ENCODE results near the gene PCK2.

PCK2 gene

DNA sequence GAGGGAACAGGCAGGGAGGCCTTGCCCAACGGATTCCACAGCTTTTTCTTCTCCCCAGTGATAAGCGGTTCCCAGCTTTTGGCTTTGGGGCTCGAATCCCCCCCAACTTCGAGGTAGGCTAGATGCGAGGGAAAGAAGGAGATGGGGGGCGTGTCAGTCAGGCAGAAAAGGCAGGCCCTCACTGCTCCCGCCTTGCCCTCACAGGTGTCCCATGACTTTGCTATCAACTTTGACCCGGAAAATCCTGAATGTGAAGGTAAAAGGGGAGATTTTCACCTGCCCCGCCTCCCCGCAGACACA, 17.9 kb upstream of the PCK2 start:
- Histone ChIP-seq H3K4me3 (ENCODE audit: low read length) (no peak overlapping the region), H3K36me3 (replicated peaks; ENCODE audit: insufficient read depth, low read length) (no peaks in the 10 kb centered on the region), H3K27me3 (replicated peaks; ENCODE audit: insufficient read depth, low read length) (no peaks in the 10 kb centered on the region), H2AFZ (ENCODE audit: low read length) (no peak overlapping the region), H3K79me2 (ENCODE audit: low read length) (no peaks in the 10 kb centered on the region), H3K27ac (ENCODE audit: low read length) (no peak overlapping the region), H3K4me1 (ENCODE audit: low read length) (peaks cover 12% of the 10 kb centered on the region), H3F3A (ENCODE audit: insufficient read depth, low read length) (no peaks in the 10 kb centered on the region), H3K9me2 (replicated peaks; ENCODE audit: insufficient read depth, low read length) (no peaks in the 10 kb centered on the region), H3K9ac (ENCODE audit: low read length) (no peak overlapping the region), H4K20me1 (ENCODE audit: insufficient read depth, low read length) (no peaks in the 10 kb centered on the region), H3K4me2 (ENCODE audit: low read depth, low read length) (no peak overlapping the region), H3K9me3 (replicated peaks; ENCODE audit: insufficient read depth, low read length) (no peaks in the 10 kb centered on the region)
- DNase-seq = no peak
- TF ChIP-seq EZH2phosphoT487 (IDR thresholded peaks at IDR 0.05; ENCODE audit: low read length) = no peak
- TF ChIP-seq EZH2 (optimal IDR thresholded peaks at IDR 0.05; ENCODE audit: low read depth, low read length) = no peak
- no peak for TF ChIP-seq CTCF (IDR thresholded peaks at IDR 0.05; ENCODE audit: low read length)

DNA sequence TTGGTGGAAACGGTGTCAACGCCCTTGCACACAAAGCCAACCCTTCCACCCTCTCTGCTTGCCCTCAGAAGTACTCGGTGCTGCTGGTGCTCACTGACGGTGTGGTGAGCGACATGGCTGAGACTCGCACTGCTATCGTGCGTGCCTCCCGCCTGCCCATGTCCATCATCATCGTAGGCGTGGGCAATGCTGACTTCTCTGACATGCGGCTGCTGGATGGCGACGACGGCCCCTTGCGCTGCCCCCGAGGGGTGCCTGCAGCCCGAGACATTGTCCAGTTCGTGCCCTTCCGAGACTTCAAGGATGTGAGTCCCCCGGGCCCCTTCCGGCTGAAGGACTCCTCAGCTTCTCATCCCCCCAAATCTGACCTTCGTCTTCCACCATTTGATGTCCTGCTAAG, 17.0 kb upstream of the PCK2 start:
- H3K27me3 ChIP-seq (replicated peaks; ENCODE audit: insufficient read depth, low read length) = no peaks in the 10 kb centered on the region
- no peak for DNase-seq
- H3K27ac ChIP-seq (ENCODE audit: low read length) = no peak overlapping the region
- no peaks in the 10 kb centered on the region for H4K20me1 ChIP-seq (ENCODE audit: insufficient read depth, low read length)
- H3K9ac ChIP-seq (ENCODE audit: low read length) = no peak overlapping the region
- H3K9me2 ChIP-seq (replicated peaks; ENCODE audit: insufficient read depth, low read length) = no peaks in the 10 kb centered on the region
- no peaks in the 10 kb centered on the region for H3K36me3 ChIP-seq (replicated peaks; ENCODE audit: insufficient read depth, low read length)
- H3K4me1 ChIP-seq (ENCODE audit: low read length) = peaks cover 12% of the 10 kb centered on the region
- no peak overlapping the region for H2AFZ ChIP-seq (ENCODE audit: low read length)
- no peaks in the 10 kb centered on the region for H3K79me2 ChIP-seq (ENCODE audit: low read length)
- TF ChIP-seq EZH2 (optimal IDR thresholded peaks at IDR 0.05; ENCODE audit: low read depth, low read length) (no peak), CTCF (IDR thresholded peaks at IDR 0.05; ENCODE audit: low read length) (no peak), EZH2phosphoT487 (IDR thresholded peaks at IDR 0.05; ENCODE audit: low read length) (no peak)
- H3K4me3 ChIP-seq (ENCODE audit: low read length) = no peak overlapping the region
- H3F3A ChIP-seq (ENCODE audit: insufficient read depth, low read length) = no peaks in the 10 kb centered on the region
- H3K9me3 ChIP-seq (replicated peaks; ENCODE audit: insufficient read depth, low read length) = no peaks in the 10 kb centered on the region
- no peak overlapping the region for H3K4me2 ChIP-seq (ENCODE audit: low read depth, low read length)

DNA sequence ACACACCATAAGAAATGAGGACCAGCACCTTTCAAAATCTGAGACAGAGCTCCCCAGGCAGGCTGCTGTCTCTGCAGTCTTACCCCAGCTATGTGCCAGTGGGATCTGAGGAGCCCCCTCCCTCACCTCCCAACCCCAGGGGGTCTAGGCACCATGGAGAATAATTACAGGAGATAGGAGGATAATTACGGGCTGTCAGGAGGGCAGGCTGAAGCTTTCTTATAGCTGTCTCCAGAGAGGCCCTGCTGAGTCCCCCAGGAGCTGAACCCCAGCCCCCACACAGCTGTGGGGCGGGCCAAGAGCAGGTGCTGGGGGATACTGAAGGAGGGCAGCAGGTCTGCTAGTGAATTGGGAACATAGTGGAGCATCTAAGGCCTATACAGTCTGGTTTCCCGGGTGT, 16.0 kb upstream of the PCK2 start:
- H2AFZ ChIP-seq (ENCODE audit: low read length) = no peak overlapping the region
- H3F3A ChIP-seq (ENCODE audit: insufficient read depth, low read length) = no peaks in the 10 kb centered on the region
- H3K4me1 ChIP-seq (ENCODE audit: low read length) = peaks cover 12% of the 10 kb centered on the region
- no peaks in the 10 kb centered on the region for H3K27me3 ChIP-seq (replicated peaks; ENCODE audit: insufficient read depth, low read length)
- no peak overlapping the region for H3K4me3 ChIP-seq (ENCODE audit: low read length)
- no peaks in the 10 kb centered on the region for H3K36me3 ChIP-seq (replicated peaks; ENCODE audit: insufficient read depth, low read length)
- H3K27ac ChIP-seq (ENCODE audit: low read length) = no peak overlapping the region
- no peaks in the 10 kb centered on the region for H3K79me2 ChIP-seq (ENCODE audit: low read length)
- no peak for TF ChIP-seq EZH2phosphoT487 (IDR thresholded peaks at IDR 0.05; ENCODE audit: low read length)
- no peak for TF ChIP-seq CTCF (IDR thresholded peaks at IDR 0.05; ENCODE audit: low read length)
- TF ChIP-seq EZH2 (optimal IDR thresholded peaks at IDR 0.05; ENCODE audit: low read depth, low read length) = no peak
- no peak overlapping the region for H3K4me2 ChIP-seq (ENCODE audit: low read depth, low read length)
- no peaks in the 10 kb centered on the region for H4K20me1 ChIP-seq (ENCODE audit: insufficient read depth, low read length)
- no peak overlapping the region for H3K9ac ChIP-seq (ENCODE audit: low read length)
- DNase-seq = no peak
- H3K9me2 ChIP-seq (replicated peaks; ENCODE audit: insufficient read depth, low read length) = no peaks in the 10 kb centered on the region
- no peaks in the 10 kb centered on the region for H3K9me3 ChIP-seq (replicated peaks; ENCODE audit: insufficient read depth, low read length)
